Measurements from ENCODE around the gene PROZ.
"Not testable (repeated sequence)": the region's sequence is repeated elsewhere in the genome, so short reads cannot be mapped to it uniquely, and the experiment has no call there.

PROZ gene

GRCh38 chr13:113157929-113158747, at the start of gene PROZ:
Gene PROZ (plus strand): TSS chr13:113158648. CDS start chr13:113158661, 13 bp downstream.
- no peak for DNase-seq (ENCODE audit: low read depth)
- no peak within 1 kb of the TSS for H3K4me3 ChIP-seq (ENCODE audit: low read length)
- TF ChIP-seq, protein P1, sequence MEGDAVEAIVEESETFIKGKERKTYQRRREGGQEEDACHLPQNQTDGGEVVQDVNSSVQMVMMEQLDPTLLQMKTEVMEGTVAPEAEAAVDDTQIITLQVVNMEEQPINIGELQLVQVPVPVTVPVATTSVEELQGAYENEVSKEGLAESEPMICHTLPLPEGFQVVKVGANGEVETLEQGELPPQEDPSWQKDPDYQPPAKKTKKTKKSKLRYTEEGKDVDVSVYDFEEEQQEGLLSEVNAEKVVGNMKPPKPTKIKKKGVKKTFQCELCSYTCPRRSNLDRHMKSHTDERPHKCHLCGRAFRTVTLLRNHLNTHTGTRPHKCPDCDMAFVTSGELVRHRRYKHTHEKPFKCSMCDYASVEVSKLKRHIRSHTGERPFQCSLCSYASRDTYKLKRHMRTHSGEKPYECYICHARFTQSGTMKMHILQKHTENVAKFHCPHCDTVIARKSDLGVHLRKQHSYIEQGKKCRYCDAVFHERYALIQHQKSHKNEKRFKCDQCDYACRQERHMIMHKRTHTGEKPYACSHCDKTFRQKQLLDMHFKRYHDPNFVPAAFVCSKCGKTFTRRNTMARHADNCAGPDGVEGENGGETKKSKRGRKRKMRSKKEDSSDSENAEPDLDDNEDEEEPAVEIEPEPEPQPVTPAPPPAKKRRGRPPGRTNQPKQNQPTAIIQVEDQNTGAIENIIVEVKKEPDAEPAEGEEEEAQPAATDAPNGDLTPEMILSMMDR (conservative IDR thresholded peaks at IDR 0.05; ENCODE audit: low read depth, low read length), result no peak

- no peak for DNase-seq (ENCODE audit: low read depth)
- TF ChIP-seq, protein P1 (conservative IDR thresholded peaks at IDR 0.05; ENCODE audit: low read depth, low read length), result no peak
- no peak overlapping the region for H3K4me3 ChIP-seq (ENCODE audit: low read length)
Measured at GRCh38 chr13:113109151-113110047, 49.0 kb upstream of the PROZ start.

GRCh38 chr13:113110048-113110851, 48.2 kb upstream of the PROZ start:
- no peak overlapping the region for H3K4me3 ChIP-seq (ENCODE audit: low read length)
- no peak for DNase-seq (ENCODE audit: low read depth)
- TF ChIP-seq, protein P1 (conservative IDR thresholded peaks at IDR 0.05; ENCODE audit: low read depth, low read length), result no peak

DNA sequence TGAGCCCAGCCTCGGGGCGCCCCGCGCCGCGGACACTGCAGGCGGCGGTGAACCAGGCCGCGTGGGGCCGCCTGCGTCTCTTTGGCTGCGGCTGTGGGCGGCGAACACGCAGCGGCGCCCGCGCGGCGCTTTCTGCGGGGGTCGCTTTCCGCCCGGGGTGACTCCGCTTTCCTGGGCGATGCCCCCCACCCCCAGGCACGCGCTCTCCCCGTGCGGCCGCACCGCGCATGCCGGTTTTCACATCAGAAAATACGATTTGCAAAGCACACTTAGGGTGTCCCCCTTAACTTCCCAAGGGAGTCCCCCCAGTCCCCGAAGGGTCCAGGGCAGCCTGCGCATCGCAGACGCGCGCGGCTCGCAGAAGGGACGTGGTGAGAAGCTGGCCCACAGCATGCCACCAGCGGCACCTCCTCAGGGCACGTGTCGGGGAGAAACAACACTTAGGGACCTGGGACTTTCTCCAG, 47.6 kb upstream of the PROZ start:
- TF ChIP-seq, protein P1 (conservative IDR thresholded peaks at IDR 0.05; ENCODE audit: low read depth, low read length), result no peak
- DNase-seq (ENCODE audit: low read depth), result no peak
- H3K4me3 ChIP-seq (ENCODE audit: low read length), result no peak overlapping the region

- not testable (repeated sequence) for H3K4me3 ChIP-seq (ENCODE audit: low read length); DNase-seq (ENCODE audit: low read depth)
Measured at GRCh38 chr13:113111821-113112220, 46.6 kb upstream of the PROZ start.

GRCh38 chr13:113112475-113112874, 46.0 kb upstream of the PROZ start:
- not testable (repeated sequence) for DNase-seq (ENCODE audit: low read depth); H3K4me3 ChIP-seq (ENCODE audit: low read length)

- no peak overlapping the region for H3K4me3 ChIP-seq (ENCODE audit: low read length)
- DNase-seq (ENCODE audit: low read depth), result no peak
- TF ChIP-seq, protein P1 (conservative IDR thresholded peaks at IDR 0.05; ENCODE audit: low read depth, low read length), result no peak
Measured at GRCh38 chr13:113112893-113113845, 45.3 kb upstream of the PROZ start.
